Subcutaneous adipose tissue (tissue), 4 donors: ENCODE measurements around the gene MAB21L1. TPM values are rescaled to one million over a fixed set of nuclear protein-coding genes. Genes with fewer than 3 reads are reported as not detected.

Experiments used
- total RNA-seq, 4 donors: library from RNA; depleted of rRNA; stranded (reverse); fragments of >200 nt; gene quantifications; one replicate each; pipeline ENCODE4 v1.1.0, GENCODE V29; 2016
- TF ChIP-seq, protein P1 (sequence below): fragments of 450-650 bp; IDR thresholded peaks from one replicate; pipeline ENCODE4 v1.5.1; 2016; ENCODE audit warnings: low read depth, mild to moderate bottlenecking, control low read depth, antibody characterized with exemption, moderate library complexity

Gene MAB21L1
- total RNA-seq, 4 donors from 2014 or later: 1.3 to 3.5 (median 2.5) TPM

- TF ChIP-seq, protein P1, sequence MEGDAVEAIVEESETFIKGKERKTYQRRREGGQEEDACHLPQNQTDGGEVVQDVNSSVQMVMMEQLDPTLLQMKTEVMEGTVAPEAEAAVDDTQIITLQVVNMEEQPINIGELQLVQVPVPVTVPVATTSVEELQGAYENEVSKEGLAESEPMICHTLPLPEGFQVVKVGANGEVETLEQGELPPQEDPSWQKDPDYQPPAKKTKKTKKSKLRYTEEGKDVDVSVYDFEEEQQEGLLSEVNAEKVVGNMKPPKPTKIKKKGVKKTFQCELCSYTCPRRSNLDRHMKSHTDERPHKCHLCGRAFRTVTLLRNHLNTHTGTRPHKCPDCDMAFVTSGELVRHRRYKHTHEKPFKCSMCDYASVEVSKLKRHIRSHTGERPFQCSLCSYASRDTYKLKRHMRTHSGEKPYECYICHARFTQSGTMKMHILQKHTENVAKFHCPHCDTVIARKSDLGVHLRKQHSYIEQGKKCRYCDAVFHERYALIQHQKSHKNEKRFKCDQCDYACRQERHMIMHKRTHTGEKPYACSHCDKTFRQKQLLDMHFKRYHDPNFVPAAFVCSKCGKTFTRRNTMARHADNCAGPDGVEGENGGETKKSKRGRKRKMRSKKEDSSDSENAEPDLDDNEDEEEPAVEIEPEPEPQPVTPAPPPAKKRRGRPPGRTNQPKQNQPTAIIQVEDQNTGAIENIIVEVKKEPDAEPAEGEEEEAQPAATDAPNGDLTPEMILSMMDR: no peak
Observed at GRCh38 chr13:35468195-35468594, 8.3 kb downstream of the MAB21L1 start.

DNA sequence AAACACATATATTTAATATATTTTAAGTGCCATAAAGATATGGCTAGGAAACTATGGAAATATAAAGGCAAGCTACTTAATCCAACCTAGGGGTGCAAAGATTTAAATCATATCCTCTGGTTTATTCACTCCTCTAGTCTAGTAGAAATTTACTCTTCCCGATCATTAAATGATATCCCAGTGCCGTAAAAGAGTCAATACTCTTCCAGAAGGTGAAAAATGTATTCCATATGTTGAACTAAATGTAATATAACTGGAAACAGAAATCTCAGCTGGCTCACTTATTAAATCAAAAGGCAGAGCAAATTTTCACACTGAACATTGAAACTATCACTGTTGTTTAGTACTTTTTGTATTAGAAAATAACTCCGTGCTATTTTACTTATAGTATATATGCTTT is 11.1 kb downstream of the MAB21L1 start:
- TF ChIP-seq, protein P1: no peak

DNA sequence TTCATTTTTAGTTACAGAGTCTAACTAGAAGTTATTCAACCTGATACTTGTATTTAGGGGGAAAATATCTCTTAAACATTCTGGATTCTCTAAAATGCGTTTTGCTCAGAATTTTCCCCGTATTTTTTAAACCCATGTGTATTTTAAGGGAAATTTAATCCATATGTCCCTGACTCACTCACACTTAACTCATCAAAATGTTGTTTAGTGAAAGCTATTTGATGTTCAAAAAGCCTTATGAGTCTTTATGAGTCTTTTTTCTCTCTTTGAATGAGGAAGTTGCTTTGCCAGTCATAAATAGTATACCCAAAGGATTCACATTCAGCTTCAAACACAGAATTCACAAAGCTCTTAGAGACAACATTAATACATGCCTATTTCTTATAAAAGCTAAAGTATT is 16.4 kb downstream of the MAB21L1 start:
- TF ChIP-seq, protein P1: no peak

- TF ChIP-seq, protein P1: no peak
Observed at GRCh38 chr13:35457258-35457657, 19.2 kb downstream of the MAB21L1 start.

GRCh38 chr13:35455022-35455421 is 21.5 kb downstream of the MAB21L1 start:
- TF ChIP-seq, protein P1: no peak

GRCh38 chr13:35449821-35450220 is 26.7 kb downstream of the MAB21L1 start:
- TF ChIP-seq, protein P1: no peak

DNA sequence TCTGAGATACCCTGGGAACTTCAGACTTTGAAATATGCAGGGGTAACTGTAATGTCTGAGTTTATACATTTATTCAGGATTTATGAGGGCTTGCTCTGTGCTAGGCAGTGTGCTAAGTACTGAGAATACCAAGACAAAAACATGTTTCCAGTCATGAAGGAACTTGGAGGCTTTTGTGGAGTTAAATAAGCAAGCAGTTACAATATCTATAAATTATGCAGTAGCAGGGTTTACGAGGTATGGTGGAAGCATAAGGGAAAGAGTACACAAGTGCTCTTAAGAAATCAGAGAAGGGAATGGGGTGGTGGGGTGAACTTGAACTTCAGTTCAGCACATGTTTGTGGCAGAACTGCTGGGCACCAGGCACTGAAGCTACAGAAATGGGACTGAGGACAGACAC is 28.0 kb downstream of the MAB21L1 start:
- TF ChIP-seq, protein P1: no peak
